Measurements from ENCODE around the gene ZNF316.
"Not testable (repeated sequence)": the region's sequence is repeated elsewhere in the genome, so short reads cannot be mapped to it uniquely, and the experiment has no call there.

ZNF316 gene

GRCh38 chr7:6622134-6622710 lies 14.9 kb upstream of the ZNF316 start:
- no peak for DNase-seq

- DNase-seq = no peak
Observed at GRCh38 chr7:6623589-6624245, 13.4 kb upstream of the ZNF316 start.

DNA sequence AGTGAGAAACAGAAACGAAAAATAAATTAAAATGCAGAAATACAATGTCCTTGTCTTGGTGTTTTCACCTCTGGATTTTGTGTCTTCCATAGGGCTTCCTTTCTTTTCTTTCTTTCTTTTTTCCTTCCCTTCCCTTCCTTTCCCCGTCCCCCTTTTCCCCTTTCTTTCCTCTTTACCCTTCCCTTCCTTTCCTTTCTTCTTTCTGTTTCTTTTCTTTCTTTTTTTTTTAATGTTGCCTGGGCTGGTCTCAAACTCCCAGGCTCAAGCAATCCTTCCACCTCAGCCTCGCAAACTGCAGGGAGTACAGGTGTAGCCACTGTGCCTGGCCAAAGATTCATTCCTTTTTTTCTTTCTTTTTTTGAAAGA lies 12.9 kb upstream of the ZNF316 start:
- DNase-seq = no peak

DNA sequence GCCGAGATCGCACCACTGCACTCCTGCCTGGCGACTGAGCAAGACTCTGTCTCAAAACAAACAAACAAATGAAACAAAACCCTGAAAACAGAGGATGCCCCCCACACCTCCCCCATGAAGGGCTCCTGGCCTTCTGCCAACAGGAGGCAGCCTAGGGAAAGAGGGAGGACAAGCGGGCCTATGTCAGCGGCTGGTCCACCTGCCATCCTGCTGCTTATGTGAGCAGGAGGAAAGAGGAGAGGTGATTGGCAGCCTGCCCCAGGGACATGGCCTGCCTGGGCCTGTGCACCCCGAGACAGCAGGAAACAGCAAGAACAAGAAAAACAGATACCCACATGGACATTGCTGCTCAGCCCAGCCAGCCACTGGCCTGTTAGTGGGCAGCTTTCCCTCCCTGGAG lies 9.1 kb upstream of the ZNF316 start:
- DNase-seq = no peak

- DNase-seq = no peak
Observed at GRCh38 chr7:6630007-6630849, 6.9 kb upstream of the ZNF316 start.

- no peak for DNase-seq
Observed at GRCh38 chr7:6631605-6632004, 5.5 kb upstream of the ZNF316 start.

- no peak for DNase-seq
Observed at GRCh38 chr7:6634021-6634420, 3.1 kb upstream of the ZNF316 start.

DNA sequence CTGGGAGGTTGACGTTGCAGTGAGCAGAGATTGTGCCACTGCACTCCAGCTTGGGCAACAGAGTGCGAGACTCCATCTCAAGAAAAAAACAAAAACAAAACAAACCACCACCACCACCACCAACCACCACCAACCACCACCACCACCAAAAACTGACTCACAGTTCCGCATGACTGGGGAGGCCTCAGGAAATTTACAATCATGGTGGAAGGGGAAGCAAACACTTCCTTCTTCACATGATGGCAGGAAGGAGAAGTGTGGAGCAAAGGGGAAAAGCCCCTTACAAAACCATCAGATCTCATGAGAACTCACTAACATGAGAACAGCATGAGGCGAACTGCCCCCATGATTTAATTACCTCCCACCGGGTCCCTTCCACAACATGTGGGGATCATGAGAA lies 2.1 kb upstream of the ZNF316 start:
- not testable (repeated sequence) for DNase-seq

DNA sequence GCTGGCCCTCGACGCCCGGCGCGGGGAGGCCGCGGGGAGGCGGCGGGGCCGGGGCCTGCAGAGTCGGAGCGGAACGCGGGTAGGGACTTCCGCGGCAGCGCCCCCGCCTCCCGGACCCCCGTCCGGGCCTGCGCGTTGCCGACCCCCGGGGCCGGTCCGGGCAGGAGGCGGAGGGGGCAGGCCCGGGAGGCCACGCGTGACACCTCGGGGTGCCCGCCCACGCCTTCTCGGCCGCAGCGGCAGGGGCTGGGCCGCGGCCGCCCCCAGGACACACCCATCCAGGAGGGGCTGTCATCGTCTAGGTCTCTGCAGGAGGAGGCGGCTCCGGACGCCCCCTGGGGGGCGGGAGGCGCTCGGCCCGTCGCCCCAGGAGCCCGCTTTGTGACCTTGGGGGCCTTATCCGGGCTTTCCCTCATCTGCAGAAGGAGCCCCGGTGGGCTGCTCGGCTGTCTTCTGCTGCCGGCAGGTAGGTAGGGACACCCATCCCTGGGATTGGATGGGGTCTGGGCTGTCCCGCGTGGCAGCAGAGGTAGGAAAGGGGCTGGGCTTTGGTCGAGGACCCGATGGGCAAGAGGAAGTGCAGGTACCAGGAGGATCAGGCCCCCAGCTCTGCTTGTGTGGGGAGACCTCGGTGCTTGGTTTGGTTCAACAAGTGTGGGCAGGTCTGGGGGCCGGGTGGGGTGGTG lies 569 bp downstream of the ZNF316 start:
- DNase-seq = peak; percentile 44 to 61

DNA sequence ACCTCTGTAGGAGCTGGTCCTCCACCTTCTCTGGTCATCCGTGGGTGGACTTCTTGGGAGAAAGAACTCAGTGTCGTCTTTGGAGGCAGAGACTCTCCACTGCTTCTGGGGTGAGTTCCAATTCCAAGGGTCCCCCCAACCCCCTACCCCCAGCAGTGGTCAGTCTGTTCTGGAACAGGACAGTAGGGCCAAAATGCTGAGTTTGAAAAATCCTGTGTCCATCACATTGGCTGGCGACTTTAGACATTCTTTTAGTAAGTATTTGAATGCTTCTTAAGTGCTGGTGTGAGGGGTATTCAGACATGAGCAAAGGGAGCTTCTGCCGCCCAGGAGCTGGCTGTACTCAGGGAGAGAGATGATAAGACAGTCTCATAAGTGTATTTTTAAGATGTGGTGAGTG lies 1.9 kb downstream of the ZNF316 start:
- no peak for DNase-seq

- no peak for DNase-seq
Observed at GRCh38 chr7:6639627-6640026, 2.5 kb downstream of the ZNF316 start.

DNA sequence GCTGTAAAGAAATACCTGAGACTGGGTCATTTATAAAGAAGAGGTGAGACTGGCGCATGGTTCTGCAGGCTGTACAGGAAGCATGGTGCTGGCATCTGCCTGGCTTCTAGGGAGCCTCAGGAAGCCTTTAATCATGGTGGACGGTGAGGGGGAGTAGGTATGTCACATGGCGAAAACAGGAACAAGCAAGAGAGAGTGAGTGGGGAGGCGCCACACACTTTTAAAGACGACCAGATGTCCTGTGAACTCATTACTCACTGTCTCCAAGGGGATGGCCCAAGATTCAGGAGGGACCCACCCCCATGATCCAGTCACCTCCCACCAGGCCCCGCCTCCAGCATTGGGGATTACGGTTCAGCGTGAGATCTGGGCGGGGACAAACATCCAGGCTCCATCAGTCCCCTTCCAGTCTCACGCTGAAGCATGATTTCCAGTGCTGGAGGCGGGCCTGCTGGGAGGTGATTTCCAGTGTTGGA lies 3.2 kb downstream of the ZNF316 start:
- DNase-seq = peak; percentile 24 to 37

- no peak for DNase-seq
Observed at GRCh38 chr7:6641305-6642035, 4.4 kb downstream of the ZNF316 start.

DNA sequence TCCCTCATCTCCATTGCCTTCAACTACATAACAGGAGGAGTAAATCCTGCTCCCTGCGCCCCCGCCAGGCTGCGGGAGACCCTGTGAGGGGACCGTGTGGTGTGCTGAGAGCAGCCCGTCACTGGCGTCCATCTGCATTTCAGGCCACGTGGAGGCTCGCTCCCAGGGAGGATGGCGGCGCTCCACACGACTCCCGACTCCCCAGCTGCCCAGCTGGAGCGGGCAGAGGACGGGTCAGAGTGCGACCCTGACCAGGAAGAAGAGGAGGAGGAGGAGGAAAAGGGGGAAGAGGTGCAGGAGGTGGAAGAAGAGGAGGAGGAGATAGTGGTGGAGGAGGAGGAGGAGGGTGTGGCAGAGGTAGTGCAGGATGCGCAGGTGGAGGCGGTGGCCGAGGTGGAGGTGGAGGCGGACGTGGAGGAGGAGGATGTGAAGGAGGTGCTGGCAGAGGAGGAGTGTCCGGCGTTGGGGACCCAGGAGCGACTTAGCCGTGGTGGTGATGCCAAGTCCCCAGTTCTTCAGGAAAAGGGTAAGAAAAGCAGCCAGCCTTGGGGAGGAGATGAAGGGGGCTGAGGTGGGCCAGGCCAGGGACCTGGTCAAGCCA lies 5.2 kb downstream of the ZNF316 start:
- DNase-seq = no peak

DNA sequence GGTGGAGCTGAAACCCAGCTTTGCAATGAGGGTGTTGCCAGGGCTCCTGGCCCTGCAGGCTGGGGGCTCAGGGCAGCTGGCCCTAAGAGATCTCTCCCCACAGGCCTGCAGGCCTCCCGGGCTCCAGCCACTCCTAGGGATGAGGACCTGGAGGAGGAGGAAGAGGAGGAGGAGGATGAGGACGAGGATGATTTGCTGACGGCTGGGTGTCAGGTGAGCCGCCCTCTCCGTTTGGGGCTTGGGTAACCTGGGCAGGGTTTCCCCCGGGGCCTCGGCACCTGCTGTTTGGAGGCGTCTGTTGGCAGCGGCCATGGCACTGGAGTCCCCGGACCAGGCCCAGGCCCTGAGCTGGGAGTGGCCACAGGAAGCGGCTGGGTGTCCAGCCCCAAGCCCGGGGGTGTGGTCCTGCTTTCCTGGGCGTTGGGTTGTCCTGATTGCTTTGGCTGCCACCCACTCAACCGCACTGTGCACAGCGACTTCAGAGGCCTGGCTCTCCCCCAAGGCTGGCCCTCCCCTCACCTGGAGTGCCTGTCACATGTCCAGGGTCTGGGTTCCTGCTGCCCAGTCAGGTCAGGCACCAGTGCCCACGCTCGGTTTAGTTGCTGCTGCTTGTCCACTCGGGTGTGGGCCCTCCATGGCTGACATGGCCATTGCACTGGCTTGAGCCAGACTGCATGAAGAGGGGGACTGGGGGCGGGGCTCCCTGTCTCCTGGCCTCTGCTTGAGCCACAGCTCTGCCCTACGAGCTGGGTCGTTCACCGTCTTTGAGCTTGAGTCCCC lies 5.9 kb downstream of the ZNF316 start:
- no peak for DNase-seq

DNA sequence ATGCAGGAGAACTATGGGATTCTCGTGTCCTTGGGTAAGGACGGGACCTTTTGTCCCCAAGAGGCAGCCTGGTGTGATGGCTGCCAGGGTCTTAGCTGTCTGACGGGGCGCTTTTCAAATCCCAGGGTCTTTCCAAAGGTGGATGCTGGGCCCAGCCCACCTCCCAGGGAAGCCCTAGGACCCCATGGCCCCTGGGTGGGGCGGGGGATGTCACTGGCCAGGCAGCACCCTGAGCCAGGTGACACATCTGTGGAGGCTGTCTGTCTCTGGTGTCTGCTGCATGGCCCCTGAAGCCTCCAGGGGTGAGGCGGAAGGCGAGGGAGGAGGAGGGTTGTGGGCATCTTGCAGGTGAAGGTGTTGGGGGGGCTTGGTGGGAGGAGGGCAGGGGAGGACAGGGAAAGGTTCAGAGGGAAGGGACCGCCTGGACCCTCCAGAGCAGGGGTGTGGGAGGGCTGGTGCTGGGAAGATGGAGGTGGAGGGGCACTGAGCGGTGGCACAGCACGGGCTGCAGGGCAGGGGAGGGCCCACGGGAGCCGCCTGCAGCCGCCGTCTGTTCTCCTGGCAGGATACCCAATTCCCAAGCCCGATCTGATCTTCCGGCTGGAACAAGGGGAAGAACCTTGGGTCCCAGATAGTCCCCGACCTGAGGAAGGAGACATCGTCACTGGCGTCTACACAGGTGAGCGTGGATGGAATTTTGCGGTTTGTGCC lies 7.0 kb downstream of the ZNF316 start:
- no peak for DNase-seq

- DNase-seq = no peak
Observed at GRCh38 chr7:6644728-6645127, 7.6 kb downstream of the ZNF316 start.

DNA sequence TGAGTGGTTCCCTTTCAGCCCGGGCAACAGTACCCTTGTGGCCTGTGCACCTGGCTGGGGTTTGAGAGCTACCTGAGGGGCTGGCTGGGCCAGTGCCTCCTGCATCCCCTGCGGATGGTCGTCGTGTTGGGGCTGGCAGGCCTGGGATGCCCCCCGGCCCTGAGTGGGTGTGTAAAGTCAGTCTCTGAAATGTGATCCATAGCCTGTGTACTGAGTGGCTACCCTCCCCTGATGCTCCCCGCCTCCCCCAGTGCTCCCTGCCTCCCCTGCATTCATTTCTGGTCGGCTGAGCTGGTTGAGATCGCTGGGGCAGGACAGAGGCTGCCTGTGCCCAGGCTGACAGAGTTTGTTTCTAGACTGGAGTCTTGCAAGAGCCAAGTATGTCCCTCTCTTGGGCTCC lies 9.3 kb downstream of the ZNF316 start:
- no peak for DNase-seq

- no peak for DNase-seq
Observed at GRCh38 chr7:6647080-6647479, 10.0 kb downstream of the ZNF316 start.

- DNase-seq = no peak
Observed at GRCh38 chr7:6647541-6647940, 10.4 kb downstream of the ZNF316 start.
